GM23338 (cell line): ENCODE data around the gene TSTD2. TPM values are rescaled to one million over a fixed set of nuclear protein-coding genes. Genes with fewer than 3 reads are reported as not detected.

Source experiments
- ATAC-seq: fragments of 200-7000 bp; cut with Tn5 transposase; 3 replicates; pipeline ENCODE4 v1.9.1; 2020
- DNase-seq: peaks from one replicate; pipeline ENCODE4 v3.0.0-alpha.2; 2015; ENCODE audit warnings: low spot score
- H2AFZ ChIP-seq: fragments of 200-600 bp; sonication (generic); 2 replicates; pipeline ENCODE4 v1.8.0; 2016; ENCODE audit warnings: antibody characterized with exemption, mild to moderate bottlenecking, moderate library complexity
- H3F3A ChIP-seq: fragments of 200-600 bp; sonication (generic); replicated peaks from 2 replicates; pipeline ENCODE4 v1.8.0; 2017; ENCODE audit warnings: antibody characterized with exemption, mixed run types, low read depth
- H3K27ac ChIP-seq: fragments of 200-600 bp; sonication (generic); 2 replicates; pipeline ENCODE4 v1.6.1; 2016; ENCODE audit warnings: low read depth
- H3K27me3 ChIP-seq: fragments of 200-600 bp; sonication (generic); 2 replicates; pipeline ENCODE4 v1.8.0; 2016; ENCODE audit warnings: mild to moderate bottlenecking, mixed run types, moderate library complexity; ENCODE audit not compliant: insufficient read depth
- H3K36me3 ChIP-seq: fragments of 200-600 bp; sonication (generic); 2 replicates; pipeline ENCODE4 v1.8.0; 2016; ENCODE audit warnings: mild to moderate bottlenecking; ENCODE audit not compliant: insufficient read depth
- H3K4me1 ChIP-seq: fragments of 200-600 bp; sonication (generic); 2 replicates; pipeline ENCODE4 v1.8.0; 2016; ENCODE audit warnings: mild to moderate bottlenecking, moderate library complexity; ENCODE audit not compliant: insufficient read depth
- H3K4me2 ChIP-seq: fragments of 200-600 bp; sonication (generic); 2 replicates; pipeline ENCODE4 v1.7.1; 2017; ENCODE audit warnings: mixed run types
- H3K4me3 ChIP-seq: fragments of 200-600 bp; sonication (generic); 2 replicates; pipeline ENCODE4 v1.6.1; 2016; ENCODE audit warnings: mixed run types
- H3K79me2 ChIP-seq: fragments of 200-600 bp; sonication (generic); replicated peaks from 2 replicates; pipeline ENCODE4 v1.8.0; 2017; ENCODE audit warnings: mild to moderate bottlenecking; ENCODE audit not compliant: insufficient read depth
- H3K9me2 ChIP-seq: fragments of 200-600 bp; sonication (generic); 2 replicates; pipeline ENCODE4 v1.8.0; 2017; ENCODE audit not compliant: insufficient read depth
- H4K20me1 ChIP-seq: fragments of 200-600 bp; sonication (generic); replicated peaks from 2 replicates; pipeline ENCODE4 v1.8.0; 2017; ENCODE audit warnings: mild to moderate bottlenecking; ENCODE audit not compliant: insufficient read depth
- H3K27ac Mint-ChIP-seq: 2 replicates; pipeline ENCODE4 v1.8.0; 2020; ENCODE audit warnings: inconsistent platforms, mild to moderate bottlenecking, moderate library complexity, mixed read lengths
- H3K27me3 Mint-ChIP-seq: 3 replicates; pipeline ENCODE4 v1.8.0; 2022; ENCODE audit warnings: low read depth, mild to moderate bottlenecking, moderate library complexity, mixed read lengths, inconsistent platforms; ENCODE audit not compliant: insufficient read depth, poor library complexity
- H3K36me3 Mint-ChIP-seq: 3 replicates; pipeline ENCODE4 v1.8.0; 2021; ENCODE audit warnings: low read depth, mild to moderate bottlenecking, inconsistent platforms, moderate library complexity, mixed read lengths
- H3K4me1 Mint-ChIP-seq: 3 replicates; pipeline ENCODE4 v1.8.0; 2020; ENCODE audit warnings: mild to moderate bottlenecking, inconsistent platforms, mixed read lengths
- H3K4me3 Mint-ChIP-seq: 3 replicates; pipeline ENCODE4 v1.8.0; 2021; ENCODE audit warnings: moderate library complexity, mild to moderate bottlenecking, inconsistent platforms, mixed read lengths
- H3K9me3 Mint-ChIP-seq: 3 replicates; pipeline ENCODE4 v1.8.0; 2020; ENCODE audit warnings: moderate library complexity, mild to moderate bottlenecking, inconsistent platforms, mixed read lengths
- CTCF ChIP-seq, 2 experiments: fragments of 200-600 bp in 1 of 2; sonication (generic) in 1 of 2; conservative IDR thresholded peaks; 2 replicates each; pipeline versions ENCODE4 v1.5.1 to v1.6.1; 2016 to 2017; ENCODE audit warnings: antibody characterized with exemption in 2 of 2, low read depth in 2 of 2, mild to moderate bottlenecking in 2 of 2, moderate library complexity in 1 of 2
- EZH2 ChIP-seq: fragments of 200-600 bp; sonication (generic); IDR thresholded peaks from one replicate; pipeline ENCODE4 v1.8.0; 2017; ENCODE audit warnings: antibody characterized with exemption, mild to moderate bottlenecking, low read depth; ENCODE audit not compliant: unreplicated experiment
- EZH2phosphoT487 ChIP-seq: fragments of 200-600 bp; sonication (generic); IDR thresholded peaks from one replicate; pipeline ENCODE4 v1.8.1; 2018; ENCODE audit warnings: antibody characterized with exemption; ENCODE audit not compliant: unreplicated experiment
- JUNB ChIP-seq: IDR thresholded peaks from one replicate; pipeline ENCODE4 v1.6.1; 2016; ENCODE audit warnings: antibody characterized with exemption; ENCODE audit not compliant: unreplicated experiment
- POLR2AphosphoS5 ChIP-seq: IDR thresholded peaks from 2 replicates; pipeline ENCODE4 v1.6.1; 2016; ENCODE audit warnings: antibody characterized with exemption, low read depth
- REST ChIP-seq: IDR thresholded peaks from one replicate; pipeline ENCODE4 v1.6.1; 2018; ENCODE audit warnings: antibody characterized with exemption; ENCODE audit not compliant: unreplicated experiment
- ZNF114 ChIP-seq: fragments of 250-450 bp; sonication (Bioruptor Pico); IDR thresholded peaks from 2 replicates; pipeline ENCODE4 v1.5.0; 2020; ENCODE audit warnings: mild to moderate bottlenecking, moderate library complexity
- polyA plus RNA-seq: library from polyadenylated mRNA; unstranded; fragments of >200 nt; fragmentation: Nextera tagmentation; extraction: Ambion mirVana; gene quantifications from 2 replicates; pipeline ENCODE4 v1.2.1, GENCODE V29; 2016
- total RNA-seq: library from RNA; depleted of rRNA; stranded (reverse); fragments of >200 nt; shearing (Covaris generic); gene quantifications from 2 replicates; pipeline ENCODE4 v1.2.3, GENCODE V29; 2014
- TF ChIP-seq, protein P1 (sequence below): fragments of 250-450 bp; sonication (Bioruptor Pico); IDR thresholded peaks from 2 replicates; pipeline ENCODE4 v1.5.0; 2020; ENCODE audit warnings: mild to moderate bottlenecking, moderate library complexity

TSTD2 gene
- total and polyA plus RNA-seq, 2 experiments from 2014 or later = 8.5 to 21.8 TPM

DNA sequence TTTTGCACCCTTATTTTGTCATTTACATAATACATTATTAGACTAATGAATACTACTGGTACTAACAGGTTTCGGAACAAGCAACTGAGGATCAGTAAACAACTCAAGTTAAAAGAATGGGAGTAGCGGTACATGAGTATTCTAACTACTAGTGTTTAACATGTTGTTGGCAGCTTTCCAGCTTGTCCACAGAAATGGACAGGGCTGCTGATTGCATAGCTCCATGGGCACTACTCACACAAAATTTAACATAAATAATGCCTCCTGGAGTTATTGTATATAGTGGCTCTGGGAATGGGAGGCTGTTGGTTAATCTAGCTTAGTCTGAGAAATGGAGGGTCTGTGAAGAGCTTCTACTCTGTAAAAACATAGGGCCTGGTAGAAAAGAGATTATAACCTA is 7.2 kb upstream of the TSTD2 start:
- Histone ChIP-seq H3K27ac (no peak overlapping the region), H2AFZ (no peak overlapping the region), H3K27me3 (no peaks in the 10 kb centered on the region), H4K20me1 (peaks cover 44% of the 10 kb centered on the region), H3F3A (no peaks in the 10 kb centered on the region), H3K79me2 (peaks cover 73% of the 10 kb centered on the region), H3K4me1 (peaks cover 8% of the 10 kb centered on the region; the same call in 1 of the 2 replicates), H3K36me3 (peaks cover 15% of the 10 kb centered on the region), H3K4me3 (no peak overlapping the region), H3K4me2 (no peak overlapping the region), H3K9me2 (no peaks in the 10 kb centered on the region)
- TF ChIP-seq CTCF (conservative IDR thresholded peaks at IDR 0.05; ENCODE audit: low read depth in 2 of 2) = no peak
- TF ChIP-seq POLR2AphosphoS5 = no peak
- TF ChIP-seq EZH2phosphoT487 = no peak
- TF ChIP-seq, protein P1, sequence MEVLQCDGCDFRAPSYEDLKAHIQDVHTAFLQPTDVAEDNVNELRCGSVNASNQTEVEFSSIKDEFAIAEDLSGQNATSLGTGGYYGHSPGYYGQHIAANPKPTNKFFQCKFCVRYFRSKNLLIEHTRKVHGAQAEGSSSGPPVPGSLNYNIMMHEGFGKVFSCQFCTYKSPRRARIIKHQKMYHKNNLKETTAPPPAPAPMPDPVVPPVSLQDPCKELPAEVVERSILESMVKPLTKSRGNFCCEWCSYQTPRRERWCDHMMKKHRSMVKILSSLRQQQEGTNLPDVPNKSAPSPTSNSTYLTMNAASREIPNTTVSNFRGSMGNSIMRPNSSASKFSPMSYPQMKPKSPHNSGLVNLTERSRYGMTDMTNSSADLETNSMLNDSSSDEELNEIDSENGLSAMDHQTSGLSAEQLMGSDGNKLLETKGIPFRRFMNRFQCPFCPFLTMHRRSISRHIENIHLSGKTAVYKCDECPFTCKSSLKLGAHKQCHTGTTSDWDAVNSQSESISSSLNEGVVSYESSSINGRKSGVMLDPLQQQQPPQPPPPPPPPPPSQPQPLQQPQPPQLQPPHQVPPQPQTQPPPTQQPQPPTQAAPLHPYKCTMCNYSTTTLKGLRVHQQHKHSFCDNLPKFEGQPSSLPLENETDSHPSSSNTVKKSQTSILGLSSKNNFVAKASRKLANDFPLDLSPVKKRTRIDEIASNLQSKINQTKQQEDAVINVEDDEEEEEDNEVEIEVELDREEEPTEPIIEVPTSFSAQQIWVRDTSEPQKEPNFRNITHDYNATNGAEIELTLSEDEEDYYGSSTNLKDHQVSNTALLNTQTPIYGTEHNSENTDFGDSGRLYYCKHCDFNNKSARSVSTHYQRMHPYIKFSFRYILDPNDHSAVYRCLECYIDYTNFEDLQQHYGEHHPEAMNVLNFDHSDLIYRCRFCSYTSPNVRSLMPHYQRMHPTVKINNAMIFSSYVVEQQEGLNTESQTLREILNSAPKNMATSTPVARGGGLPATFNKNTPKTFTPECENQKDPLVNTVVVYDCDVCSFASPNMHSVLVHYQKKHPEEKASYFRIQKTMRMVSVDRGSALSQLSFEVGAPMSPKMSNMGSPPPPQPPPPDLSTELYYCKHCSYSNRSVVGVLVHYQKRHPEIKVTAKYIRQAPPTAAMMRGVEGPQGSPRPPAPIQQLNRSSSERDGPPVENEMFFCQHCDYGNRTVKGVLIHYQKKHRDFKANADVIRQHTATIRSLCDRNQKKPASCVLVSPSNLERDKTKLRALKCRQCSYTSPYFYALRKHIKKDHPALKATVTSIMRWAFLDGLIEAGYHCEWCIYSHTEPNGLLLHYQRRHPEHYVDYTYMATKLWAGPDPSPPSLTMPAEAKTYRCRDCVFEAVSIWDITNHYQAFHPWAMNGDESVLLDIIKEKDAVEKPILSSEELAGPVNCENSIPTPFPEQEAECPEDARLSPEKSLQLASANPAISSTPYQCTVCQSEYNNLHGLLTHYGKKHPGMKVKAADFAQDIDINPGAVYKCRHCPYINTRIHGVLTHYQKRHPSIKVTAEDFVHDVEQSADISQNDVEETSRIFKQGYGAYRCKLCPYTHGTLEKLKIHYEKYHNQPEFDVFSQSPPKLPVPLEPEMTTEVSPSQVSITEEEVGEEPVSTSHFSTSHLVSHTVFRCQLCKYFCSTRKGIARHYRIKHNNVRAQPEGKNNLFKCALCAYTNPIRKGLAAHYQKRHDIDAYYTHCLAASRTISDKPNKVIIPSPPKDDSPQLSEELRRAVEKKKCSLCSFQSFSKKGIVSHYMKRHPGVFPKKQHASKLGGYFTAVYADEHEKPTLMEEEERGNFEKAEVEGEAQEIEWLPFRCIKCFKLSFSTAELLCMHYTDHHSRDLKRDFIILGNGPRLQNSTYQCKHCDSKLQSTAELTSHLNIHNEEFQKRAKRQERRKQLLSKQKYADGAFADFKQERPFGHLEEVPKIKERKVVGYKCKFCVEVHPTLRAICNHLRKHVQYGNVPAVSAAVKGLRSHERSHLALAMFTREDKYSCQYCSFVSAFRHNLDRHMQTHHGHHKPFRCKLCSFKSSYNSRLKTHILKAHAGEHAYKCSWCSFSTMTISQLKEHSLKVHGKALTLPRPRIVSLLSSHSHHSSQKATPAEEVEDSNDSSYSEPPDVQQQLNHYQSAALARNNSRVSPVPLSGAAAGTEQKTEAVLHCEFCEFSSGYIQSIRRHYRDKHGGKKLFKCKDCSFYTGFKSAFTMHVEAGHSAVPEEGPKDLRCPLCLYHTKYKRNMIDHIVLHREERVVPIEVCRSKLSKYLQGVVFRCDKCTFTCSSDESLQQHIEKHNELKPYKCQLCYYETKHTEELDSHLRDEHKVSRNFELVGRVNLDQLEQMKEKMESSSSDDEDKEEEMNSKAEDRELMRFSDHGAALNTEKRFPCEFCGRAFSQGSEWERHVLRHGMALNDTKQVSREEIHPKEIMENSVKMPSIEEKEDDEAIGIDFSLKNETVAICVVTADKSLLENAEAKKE (CRISPR knock-in tag) = no peak
- TF ChIP-seq ZNF114 (CRISPR knock-in tag) = no peak
- no peak for TF ChIP-seq EZH2
- no peak for TF ChIP-seq REST
- no peak for TF ChIP-seq JUNB
- ATAC-seq (no peak), DNase-seq (no peak)
- Mint-ChIP-seq H3K27me3 (no peaks in the 10 kb centered on the region), H3K9me3 (no peaks in the 10 kb centered on the region), H3K27ac (no peak overlapping the region; the same call in 1 of the 2 replicates), H3K4me3 (no peak overlapping the region), H3K36me3 (peaks cover 20% of the 10 kb centered on the region), H3K4me1 (peaks cover 21% of the 10 kb centered on the region)
